GM12878 (cell line): Measurements from ENCODE around the gene SCN4A. TPM values are rescaled to one million over a fixed set of nuclear protein-coding genes. Genes with fewer than 3 reads are reported as not detected.

Experiments
- ATAC-seq: fragments of 200-7000 bp; cut with Tn5 transposase; 3 replicates; pipeline ENCODE4 v1.9.1; 2020; ENCODE audit warnings: mild to moderate bottlenecking, moderate library complexity
- BruUV-seq: library from RNA; stranded (reverse); fragments of 400-500 nt; replicated peaks from 2 replicates; lab custom pipeline; 2021; lab: Mats Ljungman, UMichigan
- CTCF ChIA-PET: fragments of 300-600 bp; sonication (Branson Sonifier 250); formaldehyde crosslinking; extraction: SDS; loops from one replicate; lab custom pipeline; 2021; ENCODE audit warnings: inconsistent platforms; lab: Yijun Ruan, JAX
- POLR2A ChIA-PET: fragments of 350-600 bp; formaldehyde crosslinking; extraction: SDS; loops from one replicate; lab custom pipeline; 2021; ENCODE audit warnings: inconsistent platforms; lab: Charles Lee
- RAD21 ChIA-PET: fragments of 300-600 bp; sonication (Branson Sonifier 250); formaldehyde crosslinking; loops from one replicate; lab custom pipeline; 2023; ENCODE audit warnings: antibody characterized with exemption; ENCODE audit not compliant: unreplicated experiment; lab: Charles Lee
- SMC1A ChIA-PET: fragments of 300-600 bp; sonication (Branson Sonifier 250); formaldehyde crosslinking; loops from one replicate; lab custom pipeline; 2023; ENCODE audit not compliant: unreplicated experiment, uncharacterized antibody; lab: Charles Lee
- DNase-seq: peaks from one replicate; pipeline ENCODE4 v3.0.0-alpha.2; 2011; ENCODE audit warnings: low read depth, low spot score
- FAIRE-seq: peaks from 3 replicates; lab custom pipeline; 2011; peaks lifted over from hg19 to GRCh38; lab: Jason Lieb, UNC
- H2AFZ ChIP-seq: 2 replicates; pipeline ENCODE4 v1.6.0; 2011; ENCODE audit warnings: low read depth, low read length, control low read depth; ENCODE audit not compliant: control insufficient read depth
- H3K27ac ChIP-seq: 2 replicates; pipeline ENCODE4 v1.5.1; 2011; ENCODE audit warnings: control low read depth; ENCODE audit not compliant: control insufficient read depth, insufficient read depth
- H3K27me3 ChIP-seq, 2 experiments: replicated peaks in 1 of 2; 2 replicates each; pipeline versions ENCODE4 v1.6.0 to v1.6.1; 2011; ENCODE audit warnings: low read length in 1 of 2; ENCODE audit not compliant: control insufficient read depth in 2 of 2, insufficient read depth in 2 of 2
- H3K36me3 ChIP-seq, 2 experiments: 2 replicates each; pipeline ENCODE4 v1.5.1; 2011; ENCODE audit warnings: low read length in 1 of 2; ENCODE audit not compliant: control insufficient read depth in 2 of 2, insufficient read depth in 2 of 2
- H3K4me1 ChIP-seq: 2 replicates; pipeline ENCODE4 v1.6.1; 2011; ENCODE audit warnings: mild to moderate bottlenecking, low read length, moderate library complexity, mixed read lengths; ENCODE audit not compliant: control insufficient read depth, insufficient read depth
- H3K4me2 ChIP-seq: 2 replicates; pipeline ENCODE4 v1.6.0; 2011; ENCODE audit warnings: control low read depth; ENCODE audit not compliant: control insufficient read depth, insufficient read depth
- H3K4me3 ChIP-seq: fragments of 200-600 bp; sonication (generic); 2 replicates; pipeline ENCODE4 v1.5.1; 2016
- H3K79me2 ChIP-seq: 2 replicates; pipeline ENCODE4 v1.6.0; 2011; ENCODE audit warnings: low read length; ENCODE audit not compliant: control insufficient read depth, insufficient read depth
- H3K9ac ChIP-seq: 2 replicates; pipeline ENCODE4 v1.8.0; 2011; ENCODE audit warnings: low read length, control low read depth, mixed read lengths; ENCODE audit not compliant: control insufficient read depth, insufficient read depth
- H3K9me3 ChIP-seq: replicated peaks from 3 replicates; pipeline ENCODE4 v1.5.1; 2011; ENCODE audit warnings: mild to moderate bottlenecking, low read length; ENCODE audit not compliant: control insufficient read depth, insufficient read depth
- H4K20me1 ChIP-seq: 2 replicates; pipeline ENCODE4 v1.6.0; 2011; ENCODE audit not compliant: control insufficient read depth, insufficient read depth
- ATF2 ChIP-seq: IDR thresholded peaks from 2 replicates; pipeline ENCODE4 v1.6.1; 2012; ENCODE audit warnings: low read length, inconsistent platforms
- ATF3 ChIP-seq: IDR thresholded peaks from 2 replicates; pipeline ENCODE4 v1.6.1; 2011; ENCODE audit warnings: low read depth, mild to moderate bottlenecking, low read length, moderate library complexity, borderline replicate concordance; ENCODE audit errors: extremely low read depth
- BCL11A ChIP-seq: IDR thresholded peaks from 2 replicates; pipeline ENCODE4 v1.6.1; 2011; ENCODE audit warnings: low read depth, low read length
- BMI1 ChIP-seq: fragments of 450-650 bp; IDR thresholded peaks from 2 replicates; pipeline ENCODE4 v1.6.1; 2016; ENCODE audit warnings: mild to moderate bottlenecking, moderate library complexity, borderline replicate concordance
- CBX3 ChIP-seq: fragments of 200-600 bp; sonication (generic); IDR thresholded peaks from 2 replicates; pipeline ENCODE4 v1.6.1; 2016; ENCODE audit warnings: low read depth, borderline replicate concordance
- CUX1 ChIP-seq: IDR thresholded peaks from 2 replicates; pipeline ENCODE4 v1.6.1; 2012; ENCODE audit warnings: improper control_type of control experiment, low read depth, low read length; ENCODE audit not compliant: insufficient replicate concordance
- EGR1 ChIP-seq, 2 experiments: IDR thresholded peaks; 1 replicate in 1 of 2; 2 replicates in 1 of 2; pipeline ENCODE4 v1.6.1; 2011 to 2012; ENCODE audit warnings: low read depth in 2 of 2, low read length in 2 of 2, borderline replicate concordance in 1 of 2, mild to moderate bottlenecking in 1 of 2, moderate library complexity in 1 of 2
- IKZF1 ChIP-seq: fragments of 450-650 bp; conservative IDR thresholded peaks from 2 replicates; pipeline ENCODE4 v1.6.1; 2017; ENCODE audit warnings: antibody characterized with exemption, mild to moderate bottlenecking
- KAT2A ChIP-seq: conservative IDR thresholded peaks from 2 replicates; pipeline ENCODE4 v1.6.1; 2011; ENCODE audit warnings: low read depth, low read length; ENCODE audit not compliant: control insufficient read depth
- PKNOX1 ChIP-seq: fragments of 450-650 bp; IDR thresholded peaks from 2 replicates; pipeline ENCODE4 v1.6.1; 2016; ENCODE audit warnings: mild to moderate bottlenecking
- POU2F2 ChIP-seq: IDR thresholded peaks from 3 replicates; pipeline ENCODE4 v1.6.1; 2011; ENCODE audit warnings: low read depth, mild to moderate bottlenecking, low read length, borderline replicate concordance
- SIN3A ChIP-seq: IDR thresholded peaks from 2 replicates; pipeline ENCODE4 v1.6.1; 2012; ENCODE audit warnings: low read depth, low read length, improper control_type of control experiment
- SP1 ChIP-seq: IDR thresholded peaks from one replicate; pipeline ENCODE4 v1.6.1; 2011; ENCODE audit warnings: low read depth, low read length
- WGBS: methylation state at CpG from one replicate; pipeline ENCODE4 v1.1.6; 2016; ENCODE audit warnings: low lambda C conversion rate; ENCODE audit not compliant: insufficient replicate concordance, insufficient coverage; ENCODE audit errors: missing lambda C conversion rate; 5-methylcytosine and 5-hydroxymethylcytosine counted together
- in situ Hi-C: fragments of 300-500 bp; cut with MboI; formaldehyde crosslinking; loops from 9 replicates; pipeline ENCODE4 v1.14.3; 2018; ENCODE audit warnings: mixed read lengths
- intact Hi-C: fragments of 100-400 bp; cut with micrococcal nuclease; formaldehyde crosslinking; loops from one replicate; pipeline ENCODE4 v1.14.2; 2022; ENCODE audit not compliant: unreplicated experiment
- polyA plus RNA-seq, 11 experiments: library from polyadenylated mRNA; depleted of rRNA in 4 of 11; unstranded in 6 of 11; stranded (reverse) in 5 of 11; fragments of >200 nt; fragmentation: Nextera tagmentation in 4 of 11; fragmentation: Illumina TruSeq in 1 of 11; extraction: Ambion mirVana in 4 of 11; extraction: Trizol in 1 of 11; gene quantifications; 1 replicate in 1 of 11; 2 replicates in 10 of 11; pipeline versions ENCODE4 v1.2.1 to v1.2.3, GENCODE V29; 2011 to 2016; ENCODE audit warnings: inconsistent platforms in 2 of 11, missing spikeins in 2 of 11, low read depth in 1 of 11
- total RNA-seq, 4 experiments: library from RNA; depleted of rRNA in 3 of 4; stranded (reverse); fragments of >200 nt in 3 of 4; fragmentation: Illumina TruSeq in 1 of 4; extraction: Trizol in 1 of 4; gene quantifications; 2 replicates each; pipeline versions ENCODE4 v1.2.1 to v1.2.3, GENCODE V29; 2013 to 2021

Gene SCN4A
- total and polyA plus RNA-seq, 10 of the 15 experiments (the other 5 are each of a cell fraction or from before 2014, with no cell fraction given) = under 0.01 to 0.15 (median 0.07) TPM; not detected in 4

- Histone ChIP-seq H3K27ac (no peak overlapping the region), H3K4me3 (no peak overlapping the region), H4K20me1 (no peaks in the 10 kb centered on the region), H3K9ac (no peak overlapping the region), H3K4me2 (no peak overlapping the region), H3K27me3 (no peaks in the 10 kb centered on the region), H2AFZ (peak overlapping the region; percentile 9), H3K79me2 (no peaks in the 10 kb centered on the region), H3K36me3 (no peaks in the 10 kb centered on the region), H3K9me3 (no peaks in the 10 kb centered on the region), H3K4me1 (peaks cover 14% of the 10 kb centered on the region)
- SMC1A ChIA-PET = interaction anchor here (1.0 to 9.9 kb wide), 8 partner anchors 8 to 72 kb away, joined by 3 to 155 read pairs (median 6); partner anchors contain the start of genes CD79B and GH1
- CTCF ChIA-PET = interaction anchor here (0.6 to 11.0 kb wide), 14 partner anchors 8 to 179 kb away, joined by 3 to 315 read pairs (median 11); partner anchors contain the start of genes CD79B, CSHL1, GH1 and ICAM2
- RAD21 ChIA-PET = interaction anchor here (0.7 to 7.8 kb wide), 12 partner anchors 9 to 179 kb away, joined by 3 to 97 read pairs (median 4); partner anchors contain the start of genes GH1 and ICAM2
- POLR2A ChIA-PET = interaction anchor here (0.6 to 1.3 kb wide), 7 partner anchors 12 to 177 kb away, joined by 3 to 5 read pairs (median 3); partner anchors contain the start of gene ICAM2
- intact Hi-C loops (loop anchor here (5.0 kb wide), 1 partner anchor 63 kb away; no protein-coding TSS in a partner anchor), in situ Hi-C loops (no loop called here)
- 21% methylated on average over 11 of the region's 11 CpGs for whole genome bisulfite sequencing
- peak; percentile 86 for ATAC-seq
- no TSS peak for BruUV-seq
- no peak for DNase-seq
- FAIRE-seq = peak; percentile 52
- TF ChIP-seq ATF2 = no peak
- TF ChIP-seq CBX3 = no peak
- no peak for TF ChIP-seq KAT2A
- TF ChIP-seq BMI1 = no peak
- no peak for TF ChIP-seq SP1
- peak; percentile 38; the same call in 1 of the 2 replicates for TF ChIP-seq PKNOX1
- no peak for TF ChIP-seq EGR1 (IDR thresholded peaks at IDR 0.05; ENCODE audit: borderline replicate concordance in 1 of 2, low read depth in 2 of 2, low read length in 2 of 2)
- TF ChIP-seq SIN3A = no peak
- no peak for TF ChIP-seq BCL11A
- TF ChIP-seq IKZF1 = peak; percentile 10
- no peak for TF ChIP-seq POU2F2
- no peak for TF ChIP-seq CUX1
- TF ChIP-seq ATF3 = no peak
Observed at GRCh38 chr17:63954402-63955063, 18.2 kb downstream of the SCN4A start.
